HG02840 (cell line): ENCODE data around the gene RBM25.
"Not testable (repeated sequence)": the region's sequence is repeated elsewhere in the genome, so short reads cannot be mapped to it uniquely, and the experiment has no call there.

Source experiments
- ATAC-seq: cut with Tn5 transposase; IDR thresholded peaks from one replicate; pipeline ENCODE4 v1.9.1; 2021; ENCODE audit warnings: mild to moderate bottlenecking, moderate library complexity, moderate number of reproducible peaks; ENCODE audit not compliant: unreplicated experiment, low FRiP score

Gene RBM25

GRCh38 chr14:73058224-73058921 lies at the start of gene RBM25:
Gene RBM25 (plus strand): TSS chr14:73058534. CDS start chr14:73071642, 13,108 bp downstream.
- peak; percentile 96 for ATAC-seq

- not testable (repeated sequence) for ATAC-seq
Observed at GRCh38 chr14:73011189-73011588, 47.1 kb upstream of the RBM25 start.

GRCh38 chr14:73014105-73014504 lies 44.2 kb upstream of the RBM25 start:
- no peak for ATAC-seq

- ATAC-seq, result not testable (repeated sequence)
Observed at GRCh38 chr14:73015552-73015951, 42.8 kb upstream of the RBM25 start.

GRCh38 chr14:73016011-73016410 lies 42.3 kb upstream of the RBM25 start:
- not testable (repeated sequence) for ATAC-seq

GRCh38 chr14:73022051-73022450 lies 36.3 kb upstream of the RBM25 start:
- no peak for ATAC-seq

GRCh38 chr14:73025544-73025943 lies 32.8 kb upstream of the RBM25 start:
- no peak for ATAC-seq

- no peak for ATAC-seq
Observed at GRCh38 chr14:73026243-73026844, 32.0 kb upstream of the RBM25 start.

- peak; percentile 98 for ATAC-seq
Observed at GRCh38 chr14:73026845-73027542, 31.3 kb upstream of the RBM25 start, which contains the start of gene ZFYVE1. Gene ZFYVE1 (minus strand): TSS chr14:73027106. CDS start chr14:73024508, 2,598 bp downstream.

- ATAC-seq, result no peak
Observed at GRCh38 chr14:73027546-73027945, 30.8 kb upstream of the RBM25 start.

- ATAC-seq, result no peak
Observed at GRCh38 chr14:73027984-73028383, 30.4 kb upstream of the RBM25 start.

- ATAC-seq, result not testable (repeated sequence)
Observed at GRCh38 chr14:73036706-73037450, 21.5 kb upstream of the RBM25 start.

GRCh38 chr14:73047808-73048207 lies 10.5 kb upstream of the RBM25 start:
- no peak for ATAC-seq

- ATAC-seq, result no peak
Observed at GRCh38 chr14:73049428-73049827, 8.9 kb upstream of the RBM25 start.

GRCh38 chr14:73055251-73055650 lies 3.1 kb upstream of the RBM25 start:
- no peak for ATAC-seq

- ATAC-seq, result no peak
Observed at GRCh38 chr14:73057944-73058223, 450 bp upstream of the RBM25 start.

GRCh38 chr14:73058922-73059673 lies 764 bp downstream of the RBM25 start:
- ATAC-seq, result peak; percentile 6

- ATAC-seq, result no peak
Observed at GRCh38 chr14:73069585-73069984, 11.3 kb downstream of the RBM25 start.

- no peak for ATAC-seq
Observed at GRCh38 chr14:73091044-73091443, 32.7 kb downstream of the RBM25 start.

- ATAC-seq, result no peak
Observed at GRCh38 chr14:73097421-73097820, 39.1 kb downstream of the RBM25 start.
